Measurements from ENCODE around the gene TNRC6A.

Gene TNRC6A

GRCh38 chr16:24834459-24835335, 105.2 kb downstream of the TNRC6A start:
- no peak overlapping the region for H2AFZ ChIP-seq (ENCODE audit: insufficient read depth, low read length, poor library complexity)
- no peak overlapping the region for H3K27ac ChIP-seq (ENCODE audit: low read depth, low read length)
- no peak overlapping the region for H2AK5ac ChIP-seq (ENCODE audit: low read length)
- WGBS (ENCODE audit: extremely low coverage, insufficient coverage, insufficient read length): no CpG with 5 or more reads among the region's 7 CpGs
- no peak overlapping the region for H3K23ac ChIP-seq (ENCODE audit: low read length)
- H3K36me3 ChIP-seq (ENCODE audit: control insufficient read depth in 1 of 2, insufficient read depth in 2 of 2, low read length in 2 of 2): peaks cover under 1 to 2% of the 10 kb centered on the region in 2 experiments
- no peaks in the 10 kb centered on the region for H3K79me1 ChIP-seq (ENCODE audit: low read length)
- no peak overlapping the region for H4K8ac ChIP-seq (ENCODE audit: low read depth, low read length)
- no peak overlapping the region for H4K91ac ChIP-seq (ENCODE audit: low read depth, low read length)
- no peak overlapping the region for H3K4me3 ChIP-seq (ENCODE audit: low read depth, low read length)
- H2BK12ac ChIP-seq (ENCODE audit: low read length): no peak overlapping the region
- no peak overlapping the region for H3K18ac ChIP-seq (ENCODE audit: low read length)
- H3K4me2 ChIP-seq (ENCODE audit: low read length): no peak overlapping the region
- no peak overlapping the region for H2BK5ac ChIP-seq (ENCODE audit: low read depth, low read length, poor library complexity)
- no peaks in the 10 kb centered on the region for H3K27me3 ChIP-seq (ENCODE audit: insufficient read depth, low read length)
- H3K14ac ChIP-seq (ENCODE audit: low read length): no peak overlapping the region
- DNase-seq: peak in 1 of 2 donors; percentile 64
- H3K9me3 ChIP-seq (ENCODE audit: insufficient read depth, low read depth, low read length): peaks cover 5% of the 10 kb centered on the region
- H3K4me1 ChIP-seq (ENCODE audit: control insufficient read depth in 1 of 2, insufficient read depth in 2 of 2, low read length in 2 of 2): no peaks in the 10 kb centered on the region
- no peak overlapping the region for H2BK120ac ChIP-seq (ENCODE audit: insufficient read depth, low read length, poor library complexity)
- no peaks in the 10 kb centered on the region for H3K79me2 ChIP-seq (ENCODE audit: control insufficient read depth, insufficient read depth, low read length, poor library complexity)
- H3K4ac ChIP-seq (ENCODE audit: low read depth, low read length): no peak overlapping the region
- no peak overlapping the region for H3K9ac ChIP-seq (ENCODE audit: low read length)
- H4K12ac ChIP-seq (ENCODE audit: low read depth, low read length): no peak overlapping the region

GRCh38 chr16:24836836-24837235, 107.4 kb downstream of the TNRC6A start:
- Histone ChIP-seq H3K27me3 (ENCODE audit: insufficient read depth, low read length) (no peaks in the 10 kb centered on the region), H3K4me3 (ENCODE audit: low read depth, low read length) (no peak overlapping the region), H3K36me3 (ENCODE audit: control insufficient read depth in 1 of 2, insufficient read depth in 2 of 2, low read length in 2 of 2) (peaks cover 0 to 2% of the 10 kb centered on the region in 2 experiments), H2AFZ (ENCODE audit: insufficient read depth, low read length, poor library complexity) (no peak overlapping the region), H3K4me1 (ENCODE audit: control insufficient read depth in 1 of 2, insufficient read depth in 2 of 2, low read length in 2 of 2) (no peaks in the 10 kb centered on the region), H2BK5ac (ENCODE audit: low read depth, low read length, poor library complexity) (no peak overlapping the region), H3K79me1 (ENCODE audit: low read length) (no peaks in the 10 kb centered on the region), H3K4ac (ENCODE audit: low read depth, low read length) (no peak overlapping the region), H4K8ac (ENCODE audit: low read depth, low read length) (no peak overlapping the region), H4K12ac (ENCODE audit: low read depth, low read length) (no peak overlapping the region), H3K9me3 (ENCODE audit: insufficient read depth, low read depth, low read length) (peaks cover 5% of the 10 kb centered on the region), H2AK5ac (ENCODE audit: low read length) (no peak overlapping the region), H2BK120ac (ENCODE audit: insufficient read depth, low read length, poor library complexity) (no peak overlapping the region), H2BK12ac (ENCODE audit: low read length) (no peak overlapping the region), H3K18ac (ENCODE audit: low read length) (no peak overlapping the region), H3K14ac (ENCODE audit: low read length) (no peak overlapping the region), H4K91ac (ENCODE audit: low read depth, low read length) (no peak overlapping the region), H3K4me2 (ENCODE audit: low read length) (no peak overlapping the region), H3K79me2 (ENCODE audit: control insufficient read depth, insufficient read depth, low read length, poor library complexity) (no peaks in the 10 kb centered on the region), H3K27ac (ENCODE audit: low read depth, low read length) (no peak overlapping the region), H3K23ac (ENCODE audit: low read length) (no peak overlapping the region), H3K9ac (ENCODE audit: low read length) (no peak overlapping the region)
- DNase-seq: no peak
- WGBS (ENCODE audit: extremely low coverage, insufficient coverage, insufficient read length): no CpG with 5 or more reads among the region's 6 CpGs

- H3K27me3 ChIP-seq (ENCODE audit: insufficient read depth, low read length): no peaks in the 10 kb centered on the region
- H2AK5ac ChIP-seq (ENCODE audit: low read length): no peak overlapping the region
- no peak overlapping the region for H3K18ac ChIP-seq (ENCODE audit: low read length)
- no peak overlapping the region for H3K9ac ChIP-seq (ENCODE audit: low read length)
- no peak overlapping the region for H2BK5ac ChIP-seq (ENCODE audit: low read depth, low read length, poor library complexity)
- H3K4me2 ChIP-seq (ENCODE audit: low read length): no peak overlapping the region
- no peaks in the 10 kb centered on the region for H3K4me1 ChIP-seq (ENCODE audit: control insufficient read depth in 1 of 2, insufficient read depth in 2 of 2, low read length in 2 of 2)
- H4K8ac ChIP-seq (ENCODE audit: low read depth, low read length): no peak overlapping the region
- WGBS (ENCODE audit: extremely low coverage, insufficient coverage, insufficient read length): no CpG with 5 or more reads among the region's 9 CpGs
- H3K79me2 ChIP-seq (ENCODE audit: control insufficient read depth, insufficient read depth, low read length, poor library complexity): no peaks in the 10 kb centered on the region
- peaks cover 3% of the 10 kb centered on the region for H3K9me3 ChIP-seq (ENCODE audit: insufficient read depth, low read depth, low read length)
- H4K12ac ChIP-seq (ENCODE audit: low read depth, low read length): no peak overlapping the region
- no peak overlapping the region for H3K14ac ChIP-seq (ENCODE audit: low read length)
- H4K91ac ChIP-seq (ENCODE audit: low read depth, low read length): no peak overlapping the region
- no peak overlapping the region for H3K23ac ChIP-seq (ENCODE audit: low read length)
- H2BK12ac ChIP-seq (ENCODE audit: low read length): no peak overlapping the region
- H3K36me3 ChIP-seq (ENCODE audit: control insufficient read depth in 1 of 2, insufficient read depth in 2 of 2, low read length in 2 of 2): no peaks in the 10 kb centered on the region
- no peak overlapping the region for H3K4ac ChIP-seq (ENCODE audit: low read depth, low read length)
- H2AFZ ChIP-seq (ENCODE audit: insufficient read depth, low read length, poor library complexity): no peak overlapping the region
- H3K4me3 ChIP-seq (ENCODE audit: low read depth, low read length): no peak overlapping the region
- no peaks in the 10 kb centered on the region for H3K79me1 ChIP-seq (ENCODE audit: low read length)
- H2BK120ac ChIP-seq (ENCODE audit: insufficient read depth, low read length, poor library complexity): no peak overlapping the region
- H3K27ac ChIP-seq (ENCODE audit: low read depth, low read length): no peak overlapping the region
- DNase-seq: no peak
Measured at GRCh38 chr16:24837969-24838368, 108.5 kb downstream of the TNRC6A start.

- Histone ChIP-seq H3K4me1 (ENCODE audit: control insufficient read depth in 1 of 2, insufficient read depth in 2 of 2, low read length in 2 of 2) (no peaks in the 10 kb centered on the region), H3K79me2 (ENCODE audit: control insufficient read depth, insufficient read depth, low read length, poor library complexity) (no peaks in the 10 kb centered on the region), H3K4me3 (ENCODE audit: low read depth, low read length) (no peak overlapping the region), H3K4me2 (ENCODE audit: low read length) (no peak overlapping the region), H2BK120ac (ENCODE audit: insufficient read depth, low read length, poor library complexity) (no peak overlapping the region), H3K4ac (ENCODE audit: low read depth, low read length) (no peak overlapping the region), H3K79me1 (ENCODE audit: low read length) (no peaks in the 10 kb centered on the region), H3K23ac (ENCODE audit: low read length) (no peak overlapping the region), H3K9me3 (ENCODE audit: insufficient read depth, low read depth, low read length) (no peaks in the 10 kb centered on the region), H2AFZ (ENCODE audit: insufficient read depth, low read length, poor library complexity) (no peak overlapping the region), H3K14ac (ENCODE audit: low read length) (no peak overlapping the region), H4K8ac (ENCODE audit: low read depth, low read length) (no peak overlapping the region), H4K91ac (ENCODE audit: low read depth, low read length) (no peak overlapping the region), H2BK5ac (ENCODE audit: low read depth, low read length, poor library complexity) (no peak overlapping the region), H3K36me3 (ENCODE audit: control insufficient read depth in 1 of 2, insufficient read depth in 2 of 2, low read length in 2 of 2) (no peaks in the 10 kb centered on the region), H3K27me3 (ENCODE audit: insufficient read depth, low read length) (no peaks in the 10 kb centered on the region), H3K9ac (ENCODE audit: low read length) (no peak overlapping the region), H3K27ac (ENCODE audit: low read depth, low read length) (no peak overlapping the region), H3K18ac (ENCODE audit: low read length) (no peak overlapping the region), H2BK12ac (ENCODE audit: low read length) (no peak overlapping the region), H2AK5ac (ENCODE audit: low read length) (no peak overlapping the region), H4K12ac (ENCODE audit: low read depth, low read length) (no peak overlapping the region)
- WGBS (ENCODE audit: extremely low coverage, insufficient coverage, insufficient read length): no CpG with 5 or more reads among the region's 5 CpGs
- DNase-seq: no peak
Measured at GRCh38 chr16:24838554-24839266, 109.3 kb downstream of the TNRC6A start.

Data from trophoblast cell (in vitro differentiated cells and primary cell).